Measurements from ENCODE around the gene MSLN. TPM values are rescaled to one million over a fixed set of nuclear protein-coding genes. Genes with fewer than 3 reads are reported as not detected.

MSLN gene
- total and polyA plus RNA-seq, 9 of the 15 experiments (the other 6 are each of a cell fraction or from before 2014, with no cell fraction given) = not detected

- TF ChIP-seq, protein P1, sequence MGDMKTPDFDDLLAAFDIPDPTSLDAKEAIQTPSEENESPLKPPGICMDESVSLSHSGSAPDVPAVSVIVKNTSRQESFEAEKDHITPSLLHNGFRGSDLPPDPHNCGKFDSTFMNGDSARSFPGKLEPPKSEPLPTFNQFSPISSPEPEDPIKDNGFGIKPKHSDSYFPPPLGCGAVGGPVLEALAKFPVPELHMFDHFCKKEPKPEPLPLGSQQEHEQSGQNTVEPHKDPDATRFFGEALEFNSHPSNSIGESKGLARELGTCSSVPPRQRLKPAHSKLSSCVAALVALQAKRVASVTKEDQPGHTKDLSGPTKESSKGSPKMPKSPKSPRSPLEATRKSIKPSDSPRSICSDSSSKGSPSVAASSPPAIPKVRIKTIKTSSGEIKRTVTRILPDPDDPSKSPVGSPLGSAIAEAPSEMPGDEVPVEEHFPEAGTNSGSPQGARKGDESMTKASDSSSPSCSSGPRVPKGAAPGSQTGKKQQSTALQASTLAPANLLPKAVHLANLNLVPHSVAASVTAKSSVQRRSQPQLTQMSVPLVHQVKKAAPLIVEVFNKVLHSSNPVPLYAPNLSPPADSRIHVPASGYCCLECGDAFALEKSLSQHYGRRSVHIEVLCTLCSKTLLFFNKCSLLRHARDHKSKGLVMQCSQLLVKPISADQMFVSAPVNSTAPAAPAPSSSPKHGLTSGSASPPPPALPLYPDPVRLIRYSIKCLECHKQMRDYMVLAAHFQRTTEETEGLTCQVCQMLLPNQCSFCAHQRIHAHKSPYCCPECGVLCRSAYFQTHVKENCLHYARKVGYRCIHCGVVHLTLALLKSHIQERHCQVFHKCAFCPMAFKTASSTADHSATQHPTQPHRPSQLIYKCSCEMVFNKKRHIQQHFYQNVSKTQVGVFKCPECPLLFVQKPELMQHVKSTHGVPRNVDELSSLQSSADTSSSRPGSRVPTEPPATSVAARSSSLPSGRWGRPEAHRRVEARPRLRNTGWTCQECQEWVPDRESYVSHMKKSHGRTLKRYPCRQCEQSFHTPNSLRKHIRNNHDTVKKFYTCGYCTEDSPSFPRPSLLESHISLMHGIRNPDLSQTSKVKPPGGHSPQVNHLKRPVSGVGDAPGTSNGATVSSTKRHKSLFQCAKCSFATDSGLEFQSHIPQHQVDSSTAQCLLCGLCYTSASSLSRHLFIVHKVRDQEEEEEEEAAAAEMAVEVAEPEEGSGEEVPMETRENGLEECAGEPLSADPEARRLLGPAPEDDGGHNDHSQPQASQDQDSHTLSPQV (IDR thresholded peaks at IDR 0.05) = 0 out of 2 replicates have a peak, but pooled peaks have one; percentile 43
- TF ChIP-seq FIP1L1 (IDR thresholded peaks at IDR 0.05; ENCODE audit: low read depth, low read length, poor library complexity, severe bottlenecking) = peak; percentile 60
- TF ChIP-seq NRF1 (conservative IDR thresholded peaks at IDR 0.05 in 1 of 2, IDR thresholded peaks at IDR 0.05 in 1 of 2) = 0 out of 4 replicates have a peak, but pooled peaks have one; percentile 9 to 12
- peak; percentile 46; the same call in 1 of the 2 replicates for TF ChIP-seq GATAD2B (IDR thresholded peaks at IDR 0.05; ENCODE audit: borderline replicate concordance)
- TF ChIP-seq CC2D1A (IDR thresholded peaks at IDR 0.05) = 0 out of 2 replicates have a peak, but pooled peaks have one; percentile 18
- TF ChIP-seq ARNT (IDR thresholded peaks at IDR 0.05) = no peak
- peak in 1 of 2 experiments; percentile 65; a peak in 1 of 4 replicates for TF ChIP-seq NONO (IDR thresholded peaks at IDR 0.05; ENCODE audit: low read depth in 2 of 2, low read length in 1 of 2)
- peak; percentile 40 for TF ChIP-seq CXXC5 (CRISPR knock-in tag; IDR thresholded peaks at IDR 0.05)
- TF ChIP-seq, protein P2, sequence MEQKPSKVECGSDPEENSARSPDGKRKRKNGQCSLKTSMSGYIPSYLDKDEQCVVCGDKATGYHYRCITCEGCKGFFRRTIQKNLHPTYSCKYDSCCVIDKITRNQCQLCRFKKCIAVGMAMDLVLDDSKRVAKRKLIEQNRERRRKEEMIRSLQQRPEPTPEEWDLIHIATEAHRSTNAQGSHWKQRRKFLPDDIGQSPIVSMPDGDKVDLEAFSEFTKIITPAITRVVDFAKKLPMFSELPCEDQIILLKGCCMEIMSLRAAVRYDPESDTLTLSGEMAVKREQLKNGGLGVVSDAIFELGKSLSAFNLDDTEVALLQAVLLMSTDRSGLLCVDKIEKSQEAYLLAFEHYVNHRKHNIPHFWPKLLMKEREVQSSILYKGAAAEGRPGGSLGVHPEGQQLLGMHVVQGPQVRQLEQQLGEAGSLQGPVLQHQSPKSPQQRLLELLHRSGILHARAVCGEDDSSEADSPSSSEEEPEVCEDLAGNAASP (IDR thresholded peaks at IDR 0.05) = no peak
- peak; percentile 88; the same call in 1 of the 2 replicates for TF ChIP-seq STAG1 (CRISPR knock-in tag; IDR thresholded peaks at IDR 0.05; ENCODE audit: borderline replicate concordance)
- TF ChIP-seq, protein P3, sequence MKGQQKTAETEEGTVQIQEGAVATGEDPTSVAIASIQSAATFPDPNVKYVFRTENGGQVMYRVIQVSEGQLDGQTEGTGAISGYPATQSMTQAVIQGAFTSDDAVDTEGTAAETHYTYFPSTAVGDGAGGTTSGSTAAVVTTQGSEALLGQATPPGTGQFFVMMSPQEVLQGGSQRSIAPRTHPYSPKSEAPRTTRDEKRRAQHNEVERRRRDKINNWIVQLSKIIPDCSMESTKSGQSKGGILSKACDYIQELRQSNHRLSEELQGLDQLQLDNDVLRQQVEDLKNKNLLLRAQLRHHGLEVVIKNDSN (CRISPR knock-in tag; IDR thresholded peaks at IDR 0.05) = no peak
Measured at GRCh38 chr16:785563-786535, 25.3 kb downstream of the MSLN start (continued).
